ENCODE measurements around the gene HSDL2.
"Not testable (repeated sequence)": the region's sequence is repeated elsewhere in the genome, so short reads cannot be mapped to it uniquely, and the experiment has no call there.

HSDL2 gene

DNA sequence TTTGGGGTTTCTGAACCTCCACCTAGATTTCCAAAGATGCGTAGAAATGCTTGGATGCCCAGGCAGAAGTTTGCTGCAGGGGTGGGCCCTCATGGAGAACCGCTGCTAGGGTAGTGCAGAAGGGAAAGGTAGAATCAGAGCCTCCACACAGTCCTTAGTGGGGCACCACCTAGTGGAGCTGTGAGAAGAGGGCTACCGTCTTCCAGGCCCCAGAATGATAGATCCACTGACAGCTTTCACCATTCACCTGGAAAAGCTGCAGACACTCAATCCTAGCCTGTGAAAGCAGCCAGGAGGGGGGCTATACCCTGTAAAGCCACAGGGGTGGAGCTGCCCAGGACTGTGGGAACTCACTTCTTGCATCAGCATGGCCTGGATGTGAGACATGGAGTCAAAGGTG lies 13.3 kb upstream of the HSDL2 start:
- no peak for DNase-seq (ENCODE audit: low read depth in 2 of 2)

DNA sequence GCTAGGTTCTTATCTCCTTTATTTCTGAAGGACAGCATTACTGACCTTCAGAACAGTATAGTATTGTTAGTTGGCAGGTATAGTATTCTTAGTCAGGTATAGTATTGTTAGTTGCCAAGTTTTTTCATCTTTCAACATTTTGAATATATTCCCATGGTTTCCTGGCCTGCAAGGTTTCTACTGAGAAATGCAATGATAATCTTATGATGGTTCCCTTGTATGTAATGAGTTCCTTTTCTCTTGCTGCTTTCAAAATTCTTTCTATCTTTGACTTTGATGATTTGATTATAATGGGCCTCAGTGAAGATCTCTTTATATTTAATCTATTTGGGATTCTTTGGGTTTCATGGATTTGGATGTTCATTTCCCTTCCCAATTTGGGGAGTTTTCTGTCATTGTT lies 12.4 kb upstream of the HSDL2 start:
- DNase-seq (ENCODE audit: low read depth in 2 of 2): no peak

DNA sequence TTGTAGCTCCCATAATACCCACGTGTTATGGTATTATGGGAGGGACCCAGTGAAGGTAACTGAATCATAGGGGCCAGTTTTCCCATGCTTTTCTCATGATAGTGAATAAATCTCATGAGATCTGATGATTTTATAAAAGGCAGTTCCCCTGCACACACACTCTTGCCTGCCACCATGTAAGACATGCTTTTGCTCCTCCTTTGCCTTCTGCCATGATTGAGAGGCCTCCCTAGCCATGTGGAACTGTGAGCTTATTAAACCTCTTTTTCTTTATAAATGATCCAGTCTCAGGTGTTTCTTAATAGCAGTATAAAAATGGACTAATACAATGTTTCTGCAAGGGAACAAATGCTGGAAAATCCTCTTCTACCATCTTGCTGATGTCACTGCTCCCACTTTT lies 10.1 kb upstream of the HSDL2 start:
- DNase-seq (ENCODE audit: low read depth in 2 of 2): no peak

DNA sequence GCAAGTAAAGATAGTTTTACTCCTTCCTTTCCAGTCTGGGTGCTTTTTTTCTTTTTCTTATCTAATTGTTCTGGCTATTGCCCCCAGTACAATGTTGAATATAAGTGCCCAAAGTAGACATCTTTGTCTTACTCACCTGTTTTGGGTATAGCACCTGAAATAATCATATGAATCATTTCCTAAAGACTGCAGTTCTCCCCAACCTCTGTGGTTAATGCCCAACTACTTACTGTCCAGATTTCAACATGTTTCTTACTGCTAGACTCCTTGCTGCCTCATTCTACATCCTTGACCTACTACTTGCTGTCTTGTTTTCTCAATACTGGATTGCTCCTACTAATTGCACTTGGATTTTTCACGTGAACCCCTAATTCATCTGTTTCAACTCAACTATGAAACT lies 8.8 kb upstream of the HSDL2 start:
- DNase-seq (ENCODE audit: low read depth in 2 of 2): no peak

DNA sequence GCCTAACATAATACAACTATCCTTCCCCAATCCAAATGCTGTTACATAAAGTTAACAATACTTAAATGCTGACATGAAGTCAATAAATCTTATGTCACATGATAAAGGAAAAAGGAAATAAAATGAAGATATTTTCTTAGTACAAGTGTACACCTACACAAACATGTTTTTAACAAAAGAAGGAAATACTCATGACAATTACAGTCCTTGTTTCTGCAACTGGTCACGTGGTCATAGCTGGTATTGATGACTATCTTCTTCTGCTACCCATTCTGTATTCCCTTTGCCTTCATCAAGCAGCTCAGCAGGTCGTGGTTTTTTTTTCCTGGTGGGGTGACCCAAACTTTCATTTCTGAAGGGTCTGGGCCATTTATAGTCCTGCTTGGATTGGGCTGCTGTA lies 6.2 kb upstream of the HSDL2 start:
- not testable (repeated sequence) for DNase-seq (ENCODE audit: low read depth in 2 of 2)

DNA sequence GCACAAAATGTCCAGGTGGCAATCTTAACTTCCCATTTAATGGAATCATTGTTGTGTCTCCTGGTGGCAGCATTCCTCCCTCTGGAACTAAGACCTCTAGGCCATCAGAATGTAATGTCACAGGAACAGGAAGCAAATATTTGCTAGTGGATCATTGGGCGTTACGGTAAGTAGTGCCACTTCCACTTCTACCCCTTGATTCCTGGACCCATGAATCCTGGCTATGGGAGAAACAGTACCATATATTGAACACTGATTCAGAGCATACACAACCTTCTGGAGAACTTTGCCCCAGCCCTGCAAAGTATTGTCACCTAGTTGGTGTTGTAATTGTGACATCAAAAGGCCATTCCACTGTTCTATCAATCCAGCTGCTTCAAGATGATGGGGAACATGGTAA lies 5.7 kb upstream of the HSDL2 start:
- not testable (repeated sequence) for DNase-seq (ENCODE audit: low read depth in 2 of 2)

DNA sequence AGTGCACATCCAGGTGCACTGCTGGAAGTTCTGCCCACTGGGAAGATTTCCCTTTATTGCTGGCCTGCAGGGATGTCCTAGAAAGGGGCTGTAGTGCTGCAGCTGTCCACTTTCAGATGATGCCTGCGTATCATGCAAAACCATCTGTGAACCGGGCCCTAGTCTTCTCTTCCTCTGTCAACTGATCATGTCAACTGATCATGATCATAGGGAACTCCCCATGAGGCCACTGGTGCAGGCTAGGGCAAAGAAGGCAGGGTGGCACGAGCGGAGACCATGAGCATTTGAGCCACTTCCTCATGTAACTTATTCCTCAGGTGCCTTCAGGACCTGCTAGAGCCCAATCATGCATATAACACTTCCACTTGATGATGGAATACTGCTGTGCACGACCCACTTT lies 4.5 kb upstream of the HSDL2 start:
- no peak for DNase-seq (ENCODE audit: low read depth in 2 of 2)

DNA sequence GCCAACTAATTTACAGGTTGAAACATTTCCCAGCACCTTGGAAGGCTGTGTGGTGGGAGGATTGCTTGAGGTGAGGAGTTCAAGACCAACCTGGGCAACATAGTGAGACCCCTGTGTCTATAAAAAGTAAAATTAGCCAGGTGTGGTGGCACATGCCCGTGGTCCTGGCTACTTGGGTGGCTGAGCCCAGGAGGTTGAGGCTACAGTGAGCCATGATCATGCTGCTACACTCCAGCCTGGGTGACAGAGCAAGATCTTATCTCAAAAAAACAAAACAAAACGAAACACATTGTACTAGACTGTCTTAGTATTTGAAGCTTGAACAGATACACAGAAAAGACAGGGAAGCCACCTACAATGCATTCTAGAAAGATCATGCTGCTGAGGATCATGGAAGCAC lies 2.8 kb upstream of the HSDL2 start:
- DNase-seq (ENCODE audit: low read depth in 2 of 2): no peak

DNA sequence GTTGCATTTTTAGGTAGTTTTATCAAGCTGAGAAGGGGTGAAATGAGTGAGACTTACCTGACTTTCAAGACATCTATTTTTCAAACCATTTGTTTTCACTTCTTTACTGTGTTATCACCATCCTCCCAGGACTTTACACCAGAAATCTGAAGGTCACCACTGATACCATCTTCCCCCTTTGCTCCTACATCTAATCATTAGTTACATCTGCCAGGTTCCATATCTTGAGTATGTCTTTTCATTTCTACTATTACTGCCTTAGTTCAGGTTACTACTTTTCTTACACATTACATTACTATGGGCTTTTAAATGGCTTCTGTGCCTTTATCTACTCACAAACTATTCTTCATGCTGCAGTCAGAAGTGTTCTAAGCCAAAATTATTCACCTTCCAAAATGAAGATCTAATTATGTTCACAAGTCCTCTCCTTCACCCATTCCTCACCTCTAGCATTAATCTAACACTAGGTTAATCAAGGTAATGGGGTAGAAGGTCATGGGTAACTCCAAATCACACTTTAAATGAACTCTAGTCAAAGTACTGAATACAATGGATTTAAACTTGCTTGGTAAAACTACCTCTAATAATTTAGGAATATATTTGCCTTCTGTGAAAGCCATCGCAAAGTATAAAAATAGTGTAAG lies 2.1 kb upstream of the HSDL2 start:
- no peak for DNase-seq (ENCODE audit: low read depth in 2 of 2)

DNA sequence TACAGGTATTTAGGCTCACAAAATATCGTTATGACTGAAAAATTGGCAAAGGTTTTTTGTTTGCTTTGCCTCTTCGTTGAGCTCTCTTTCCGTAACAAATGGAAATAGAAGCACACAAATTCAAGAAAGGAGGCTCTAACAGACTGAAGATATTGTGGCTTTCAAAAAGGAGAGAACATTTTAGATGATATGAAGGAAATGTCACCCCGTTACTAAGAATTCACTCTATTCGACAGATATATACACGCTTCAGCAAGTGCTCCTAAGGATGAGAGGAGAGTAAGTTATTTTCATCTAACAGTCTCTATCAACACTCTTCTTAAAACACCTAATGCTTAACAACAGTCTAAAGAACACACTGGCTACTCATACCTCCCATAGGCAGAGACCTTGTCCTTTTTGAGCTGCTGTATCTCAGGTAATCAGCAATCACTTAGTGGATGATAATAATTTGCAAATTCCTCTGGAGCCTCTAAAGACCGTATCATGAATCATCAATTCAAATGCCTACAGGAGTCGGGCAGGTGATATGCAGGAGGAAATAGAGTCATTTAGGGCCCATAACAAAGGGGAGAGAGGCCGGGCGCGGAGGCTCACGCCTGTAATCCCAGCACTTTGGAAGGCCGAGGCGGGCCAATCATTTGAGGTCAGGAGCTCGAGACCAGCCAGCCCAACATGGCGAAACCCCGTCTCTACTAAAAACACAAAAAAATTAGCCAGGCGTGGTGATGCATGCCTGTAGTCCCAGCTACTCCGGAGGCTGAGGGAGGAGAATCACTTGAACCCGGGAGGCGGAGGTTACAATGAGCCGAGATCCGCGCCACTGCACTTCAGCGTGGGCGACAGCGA lies 1.4 kb upstream of the HSDL2 start:
- peak; percentile 28 to 36 for DNase-seq (ENCODE audit: low read depth in 2 of 2)

DNA sequence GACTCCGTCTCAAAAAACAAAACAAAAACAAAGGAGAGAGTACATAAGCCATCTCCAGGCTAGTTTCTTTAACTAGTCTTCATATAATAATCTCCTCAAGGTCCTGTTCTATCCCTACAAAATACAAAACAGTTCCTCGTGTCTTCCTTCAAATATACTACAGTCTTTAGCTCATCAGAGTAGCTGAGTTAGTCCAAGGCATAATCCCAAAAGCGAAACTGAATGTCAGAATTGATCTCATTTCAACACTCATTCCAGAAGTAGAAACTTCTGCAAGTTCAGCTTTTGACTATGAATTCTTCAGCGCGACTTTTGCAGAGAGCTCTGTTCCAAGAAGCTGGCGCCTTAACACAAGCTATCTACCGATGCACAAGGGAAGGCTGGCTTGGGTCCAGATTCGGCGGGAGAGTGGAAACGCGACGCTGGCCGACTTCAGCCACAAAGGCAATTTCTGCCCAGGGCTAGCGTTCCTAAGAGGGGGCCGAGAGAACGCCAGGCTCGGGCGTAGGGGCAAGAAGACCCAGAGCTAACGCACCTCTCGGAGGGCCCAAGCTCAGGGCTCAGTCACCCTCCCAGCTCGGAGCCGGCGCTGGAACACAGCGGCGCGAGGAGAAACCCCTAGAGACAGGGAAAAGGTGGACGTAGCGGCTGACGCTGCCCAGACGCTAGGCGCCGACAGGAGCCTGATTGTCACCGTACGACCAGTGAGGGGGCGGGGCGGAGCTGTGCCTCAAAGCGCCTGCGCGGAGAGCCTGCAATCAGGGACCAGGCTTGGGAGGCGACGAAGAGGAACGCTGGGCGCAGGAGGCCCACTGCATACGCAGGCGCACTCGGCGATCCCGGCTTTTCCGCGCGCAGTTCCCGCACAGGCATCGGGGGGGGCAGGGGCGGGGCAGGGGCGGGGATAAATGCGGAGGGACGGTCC lies 469 bp upstream of the HSDL2 start:
- DNase-seq (ENCODE audit: low read depth in 2 of 2): peak; percentile 97 to 99

DNA sequence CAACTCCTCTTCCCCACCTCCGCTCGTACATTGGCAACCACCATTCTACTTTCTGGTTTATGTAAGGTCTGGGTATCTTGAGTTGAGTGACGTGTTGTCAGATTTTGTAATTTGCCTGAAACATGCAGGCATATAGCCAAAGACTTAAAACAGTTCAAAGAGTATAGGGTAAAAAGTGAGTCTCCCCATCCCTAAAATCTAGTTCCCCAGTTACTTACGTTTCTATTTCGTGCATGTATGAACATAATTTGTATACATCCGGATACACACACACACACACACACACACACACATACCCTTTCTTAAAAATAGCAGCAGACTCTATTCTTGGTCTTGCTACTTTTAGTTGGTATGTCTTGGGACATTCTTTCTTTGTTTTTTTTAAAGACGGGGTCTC lies 915 bp downstream of the HSDL2 start:
- no peak for DNase-seq (ENCODE audit: low read depth in 2 of 2)

DNA sequence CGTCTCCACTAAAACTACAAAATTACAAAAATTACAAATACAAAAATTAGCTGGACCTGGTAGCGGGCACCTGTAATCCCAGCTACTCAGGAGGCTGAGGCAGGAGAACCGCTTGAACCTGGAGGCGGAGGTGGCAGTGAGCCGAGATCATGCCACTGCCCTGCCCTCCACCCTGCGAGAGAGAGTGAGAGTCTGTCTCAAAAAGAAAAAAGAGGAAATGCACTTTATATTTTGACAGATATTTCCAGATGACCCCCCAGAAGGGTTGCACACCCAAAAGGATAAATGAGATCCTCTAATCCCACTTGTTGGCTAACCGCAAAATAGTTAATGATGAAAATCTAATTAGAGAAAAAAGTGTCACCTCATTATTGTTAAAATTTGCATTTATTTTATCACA lies 2.2 kb downstream of the HSDL2 start:
- DNase-seq (ENCODE audit: low read depth in 2 of 2): no peak

DNA sequence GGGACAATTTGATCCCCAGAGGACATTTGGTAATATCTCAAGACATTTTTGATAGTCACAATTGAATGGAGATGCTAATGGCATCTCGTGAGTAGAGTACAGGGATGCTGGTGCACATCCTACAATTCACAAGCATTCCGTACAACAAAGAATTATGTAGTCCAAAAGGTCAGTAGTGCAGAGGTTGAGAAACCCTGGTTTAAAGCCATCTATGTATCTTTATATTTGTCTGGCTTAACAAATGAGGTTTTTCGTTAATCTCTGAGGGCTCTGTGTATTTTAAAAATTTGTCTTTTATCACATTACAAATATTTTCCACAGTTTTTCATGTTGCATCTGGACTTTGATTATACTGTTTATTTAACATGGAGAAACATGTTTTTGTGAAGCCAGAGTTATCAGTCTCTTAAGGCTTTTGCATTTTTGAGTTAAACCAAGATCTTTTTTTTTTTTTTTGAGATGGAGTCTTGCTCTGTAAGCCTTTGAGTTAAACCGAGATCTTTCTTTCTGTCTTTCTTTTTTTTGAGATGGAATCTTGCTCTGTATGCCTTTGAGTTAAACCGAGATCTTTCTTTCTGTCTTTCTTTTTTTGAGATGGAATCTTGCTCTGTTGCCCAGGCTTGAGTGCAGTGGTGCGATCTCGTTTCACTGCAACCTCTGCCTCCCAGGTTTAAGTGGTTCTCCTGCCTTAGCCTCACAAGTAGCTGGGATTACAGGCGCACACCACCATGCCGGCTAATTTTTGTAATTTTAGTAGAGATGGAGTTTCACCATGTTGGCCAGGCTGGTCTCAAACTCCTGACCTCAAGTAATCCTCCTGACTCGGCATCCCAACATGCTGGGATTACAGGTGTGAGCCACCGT lies 2.8 kb downstream of the HSDL2 start:
- no peak for DNase-seq (ENCODE audit: low read depth in 2 of 2)

DNA sequence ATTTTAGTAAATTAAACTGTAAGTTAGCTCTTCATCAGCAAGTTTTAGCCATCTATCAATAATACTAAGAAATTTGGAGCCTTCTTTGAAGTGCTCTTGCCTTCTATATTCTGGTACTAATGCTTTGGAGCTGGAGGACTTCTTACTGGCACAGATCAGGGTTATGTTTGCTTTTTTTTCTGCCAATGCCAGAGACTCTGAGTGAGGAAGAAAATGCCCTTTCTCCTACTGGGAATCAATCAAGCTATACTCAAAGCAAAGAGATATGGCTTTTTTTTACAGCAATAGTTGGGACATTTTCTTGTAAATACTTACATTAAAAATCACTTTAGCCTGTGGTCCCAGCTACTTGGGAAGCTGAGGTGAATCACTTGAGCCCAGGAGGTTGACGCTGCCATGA lies 4.3 kb downstream of the HSDL2 start:
- no peak for DNase-seq (ENCODE audit: low read depth in 2 of 2)

DNA sequence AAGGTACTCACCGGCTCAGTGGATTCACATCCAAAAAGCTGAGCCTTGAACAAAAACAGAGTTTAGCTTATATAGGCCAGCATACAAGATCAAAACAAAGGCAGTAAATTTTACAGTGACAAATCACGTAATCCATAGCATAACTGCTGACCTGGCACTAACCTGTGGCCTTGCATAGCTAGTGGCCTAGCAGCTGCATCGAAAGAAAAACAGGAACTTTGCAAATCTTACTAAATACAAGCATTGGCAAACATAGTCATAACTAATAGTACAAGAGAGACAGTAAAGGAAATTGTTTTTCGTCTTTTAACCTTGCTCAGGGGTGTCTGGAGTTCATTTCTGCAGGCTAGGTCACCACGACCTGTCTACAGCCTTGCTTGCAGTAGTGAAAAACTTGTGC lies 4.8 kb downstream of the HSDL2 start:
- no peak for DNase-seq (ENCODE audit: low read depth in 2 of 2)

DNA sequence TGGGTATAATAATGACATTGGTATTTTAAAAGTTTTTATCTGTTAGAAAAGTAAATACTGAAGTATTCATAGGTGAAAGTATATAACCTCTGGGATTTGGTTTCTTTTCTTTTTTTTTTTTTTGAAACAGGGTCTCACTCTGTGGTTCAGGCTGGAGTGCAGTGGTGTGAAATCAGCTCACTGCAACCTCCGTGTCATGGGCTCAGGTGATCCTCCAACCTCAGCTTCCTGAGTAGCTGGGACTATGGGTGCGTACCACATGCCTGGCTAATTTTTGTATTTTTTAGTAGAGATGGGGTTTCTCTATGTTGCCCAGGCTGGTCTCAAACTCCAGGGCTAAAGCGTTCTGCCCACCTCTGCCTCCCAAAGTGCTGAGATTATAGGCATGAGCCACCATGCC lies 7.2 kb downstream of the HSDL2 start:
- no peak for DNase-seq (ENCODE audit: low read depth in 2 of 2)

DNA sequence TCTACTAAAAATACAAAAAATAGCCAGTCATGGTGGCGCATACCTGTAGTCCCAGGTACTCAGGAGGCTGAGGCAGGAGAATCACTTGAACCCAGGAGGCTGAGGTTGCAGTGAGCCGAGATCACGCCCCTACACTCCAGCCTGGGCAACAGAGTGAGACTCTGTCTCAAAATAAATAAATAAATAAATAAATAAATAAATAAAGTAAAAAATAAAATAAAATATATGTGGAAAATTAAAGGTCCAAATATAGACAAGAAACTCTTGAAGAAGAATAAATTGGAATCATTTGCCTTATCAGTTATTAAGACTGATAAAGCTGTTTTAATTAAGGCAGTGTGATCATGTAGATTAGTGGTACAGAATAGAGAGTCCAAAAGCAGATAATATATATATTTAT lies 10.0 kb downstream of the HSDL2 start:
- not testable (repeated sequence) for DNase-seq (ENCODE audit: low read depth in 2 of 2)

DNA sequence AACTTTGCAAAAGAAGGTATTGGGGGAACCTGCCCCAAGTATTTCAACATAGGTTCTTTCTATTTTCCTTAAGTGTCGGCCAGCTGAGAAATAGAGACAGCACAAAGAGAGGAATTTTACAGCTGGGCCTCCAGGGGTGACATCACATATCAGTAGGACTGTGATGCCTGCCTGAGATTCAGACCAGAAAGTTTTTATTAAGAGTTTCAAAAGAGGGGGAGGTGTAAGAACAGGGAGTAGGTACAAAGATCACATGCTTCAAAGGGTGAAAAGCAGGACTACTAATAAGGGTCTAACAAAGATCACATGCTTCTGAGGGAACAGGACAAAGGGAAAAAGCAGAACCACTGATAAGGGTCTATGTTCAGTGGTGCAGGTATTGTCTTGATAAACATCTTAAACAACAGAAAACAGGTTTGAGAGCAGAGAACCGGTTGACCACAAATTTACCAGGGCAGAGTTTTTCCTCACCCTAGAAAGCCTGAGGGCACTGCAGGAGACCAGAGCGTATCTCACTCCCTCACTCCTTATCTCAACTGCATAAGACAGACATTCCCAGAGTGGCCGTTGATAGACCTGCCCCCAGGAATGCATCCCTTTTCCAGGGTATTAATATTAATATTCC lies 12.1 kb downstream of the HSDL2 start:
- DNase-seq (ENCODE audit: low read depth in 2 of 2): not testable (repeated sequence)

DNA sequence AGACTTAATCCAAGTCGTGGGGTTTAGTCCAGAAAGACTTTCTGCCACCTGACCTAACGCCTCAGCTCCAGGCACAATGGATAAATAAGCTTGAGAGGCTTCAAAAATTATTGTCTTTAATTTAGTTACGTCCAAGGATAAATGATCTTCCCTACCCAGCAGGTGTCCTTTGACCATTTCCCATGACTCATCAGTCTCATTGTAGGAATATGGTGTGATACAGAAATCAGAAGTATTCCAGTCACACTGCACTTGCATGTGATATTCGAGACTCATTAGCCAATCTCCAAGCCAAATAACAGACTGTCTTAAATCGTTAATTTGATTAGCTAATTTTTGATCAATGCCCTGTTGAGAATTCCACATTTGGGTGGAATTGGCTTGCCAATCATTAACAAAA lies 13.2 kb downstream of the HSDL2 start:
- not testable (repeated sequence) for DNase-seq (ENCODE audit: low read depth in 2 of 2)

DNA sequence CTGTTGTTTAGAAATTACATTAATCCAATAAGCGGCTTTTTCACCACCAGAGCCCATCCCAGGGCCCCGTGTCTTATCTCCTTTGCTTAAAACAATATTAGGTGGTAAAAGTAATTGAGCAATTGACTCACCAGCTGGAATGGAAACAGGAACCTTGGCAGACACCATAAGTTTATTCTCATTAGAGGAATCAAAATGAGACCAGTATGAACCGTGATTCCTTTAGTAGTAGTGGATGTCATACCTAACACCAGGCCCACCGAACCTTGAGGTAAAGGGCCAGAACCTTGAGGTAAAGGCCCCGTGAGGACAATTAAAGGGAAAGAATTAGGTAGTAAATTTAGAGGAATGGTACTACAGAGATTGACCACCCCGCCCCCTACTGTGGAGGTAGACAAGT lies 16.5 kb downstream of the HSDL2 start:
- DNase-seq (ENCODE audit: low read depth in 2 of 2): no peak

All from stimulated activated CD4-positive, alpha-beta T cell treated with anti-CD3 and anti-CD28 coated beads, Interleukin-4, amount 100 ng/mL, for 48 hours (primary cell).